GM12892 (cell line): ENCODE results near the gene SLC25A29.

Experiments
- POLR2A ChIP-seq: IDR thresholded peaks from 2 replicates; pipeline ENCODE4 v1.6.1; 2011; ENCODE audit warnings: low read depth, low read length, control low read depth
- POLR2AphosphoS5 ChIP-seq: IDR thresholded peaks from 2 replicates; pipeline ENCODE4 v1.6.1; 2011; ENCODE audit warnings: low read depth, low read length, control low read depth
- TAF1 ChIP-seq: IDR thresholded peaks from 2 replicates; pipeline ENCODE4 v1.6.1; 2011; ENCODE audit warnings: low read depth, mild to moderate bottlenecking, control low read depth, low read length, borderline replicate concordance

- TF ChIP-seq POLR2AphosphoS5 (no peak), POLR2A (no peak), TAF1 (no peak)
Measured at GRCh38 chr14:100327128-100327527, 20.9 kb upstream of the SLC25A29 start.
